ENCODE data around the gene P2RY14.

DNA sequence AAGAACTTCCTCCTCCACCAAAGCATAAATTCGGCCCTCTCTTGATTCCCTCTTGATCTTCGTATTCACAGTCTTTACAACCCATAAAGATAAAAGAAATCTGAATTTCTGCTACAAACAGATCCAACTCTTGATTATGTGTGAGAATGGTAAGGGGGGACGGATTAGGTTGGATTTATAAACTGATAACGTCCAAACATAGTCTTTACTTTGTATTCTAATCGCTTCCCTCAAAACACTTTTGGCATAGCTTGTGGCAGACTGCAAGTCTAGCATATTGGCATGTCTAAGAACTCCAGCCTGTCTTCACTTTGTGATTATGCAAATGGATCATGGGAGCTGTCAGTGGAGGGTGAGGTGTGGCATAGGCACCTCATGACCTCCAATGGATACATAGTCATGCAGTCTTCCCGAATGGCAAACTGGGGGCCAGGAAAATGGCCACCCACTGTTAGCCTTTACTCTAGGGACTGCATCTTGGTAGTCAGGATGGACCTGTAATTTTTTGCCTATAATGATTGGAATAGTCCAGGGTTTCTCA is 51.0 kb downstream of the P2RY14 start:
- TF ChIP-seq POLR2A (IDR thresholded peaks at IDR 0.05) (no peak), CTCF (IDR thresholded peaks at IDR 0.05) (no peak)
